HPDE6-E6E7 (cell line): ENCODE results near the gene RHBDL2.
"Not testable (repeated sequence)": the region's sequence is repeated elsewhere in the genome, so short reads cannot be mapped to it uniquely, and the experiment has no call there.

Source experiments
- DNase-seq: peaks from one replicate; pipeline ENCODE4 v3.0.0; 2011; ENCODE audit warnings: missing footprints; ENCODE audit errors: extremely low spot score

Gene RHBDL2

DNA sequence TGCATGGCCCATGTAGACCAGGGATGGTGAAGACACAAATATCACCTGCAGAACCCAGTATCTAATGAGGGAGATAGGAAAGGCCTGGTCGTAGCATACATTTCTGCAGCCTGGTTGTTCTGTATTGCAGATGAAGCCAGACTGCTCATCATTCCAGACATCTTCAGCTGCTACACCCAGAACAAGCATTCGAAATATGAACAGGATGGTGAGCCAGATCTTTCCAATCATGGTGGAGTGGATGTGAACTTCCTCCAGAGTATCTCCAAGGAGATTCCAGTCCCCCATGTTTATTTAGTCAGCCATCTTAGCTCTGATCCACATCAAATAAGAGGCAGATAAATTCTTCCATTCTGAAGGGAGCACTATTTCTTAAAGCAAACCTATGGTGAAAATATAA, 65.8 kb downstream of the RHBDL2 start:
- no peak for DNase-seq

DNA sequence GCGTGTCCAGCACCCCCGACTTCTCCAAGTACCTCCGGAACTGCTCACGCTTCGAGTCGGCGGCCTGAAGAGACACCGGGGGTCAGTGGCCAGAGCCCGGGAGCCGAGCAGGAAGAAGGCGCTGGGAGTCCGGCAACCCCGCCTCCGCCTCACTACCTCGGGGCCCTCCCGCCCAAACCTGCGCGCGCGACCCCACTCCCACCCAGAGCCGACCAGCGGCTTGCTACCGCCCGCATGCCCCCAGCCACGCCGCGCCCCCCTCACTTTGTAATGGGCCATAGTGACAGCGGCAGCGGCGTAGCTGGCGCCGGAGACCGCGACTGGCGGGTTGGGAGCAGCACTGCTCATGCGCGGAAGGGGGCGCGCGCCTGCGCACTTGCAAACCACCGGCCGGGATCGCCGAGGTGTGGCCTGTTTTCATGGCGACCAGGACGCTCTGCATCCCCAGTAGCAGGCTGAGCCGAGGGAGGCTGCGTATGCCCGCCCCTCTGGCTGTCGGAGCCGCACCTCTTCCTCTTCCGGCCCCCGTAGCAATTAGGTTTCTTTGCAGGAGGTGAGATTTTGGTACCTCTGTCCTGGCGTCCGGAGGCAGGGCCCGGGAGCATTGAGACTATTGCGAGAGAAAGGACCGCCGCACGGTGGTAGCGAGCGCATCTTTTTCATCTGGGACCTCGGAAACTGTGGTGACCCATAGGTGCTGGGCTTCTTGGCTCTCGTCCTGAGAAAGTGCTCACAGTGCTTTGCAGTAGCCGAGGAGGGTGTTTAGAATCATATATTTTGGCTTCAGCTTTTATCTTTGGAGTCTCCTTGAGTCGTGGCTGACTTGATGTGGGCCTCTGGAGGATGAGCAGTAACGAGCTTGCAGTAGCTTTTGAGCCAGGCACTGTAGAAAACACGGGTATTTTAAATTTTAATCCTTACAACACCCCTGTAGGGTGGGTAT, 68.3 kb downstream of the RHBDL2 start, which contains the start of gene MYCBP:
TSS of gene MYCBP (minus strand) at position 322 of the 943 bp plus-strand sequence. CDS start at position 279, 43 bp downstream.
- DNase-seq: peak; percentile 99

DNA sequence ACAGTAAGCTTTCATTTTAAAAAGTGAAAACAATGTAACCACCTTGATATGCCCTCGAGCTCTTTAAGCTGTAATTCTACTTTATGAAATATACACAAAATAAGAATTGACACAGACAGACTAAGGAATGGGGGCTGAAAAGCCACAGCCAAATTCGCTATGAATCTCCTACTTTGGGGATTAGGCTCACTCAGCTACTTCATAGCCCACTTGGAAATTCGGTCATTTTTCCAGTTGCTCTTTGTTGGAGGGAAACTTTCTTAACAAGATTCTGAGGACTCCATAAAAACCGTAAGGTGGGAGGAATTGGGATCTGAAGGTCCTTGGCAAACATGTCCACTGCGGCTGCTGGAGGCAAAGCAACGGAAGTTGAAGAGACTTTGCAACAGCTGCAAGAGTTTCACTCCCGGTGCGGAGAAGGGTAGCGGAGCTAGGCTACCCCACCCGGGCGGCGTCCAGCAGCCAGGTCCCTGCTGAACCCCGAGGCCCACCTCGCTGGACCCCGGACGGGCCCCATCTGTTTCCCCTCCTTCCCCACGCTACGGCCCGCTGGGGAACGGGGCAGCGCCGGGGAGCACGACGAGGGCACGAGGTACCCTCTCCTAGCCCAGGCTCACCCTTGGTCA, 69.1 kb downstream of the RHBDL2 start:
- DNase-seq: peak; percentile 23

DNA sequence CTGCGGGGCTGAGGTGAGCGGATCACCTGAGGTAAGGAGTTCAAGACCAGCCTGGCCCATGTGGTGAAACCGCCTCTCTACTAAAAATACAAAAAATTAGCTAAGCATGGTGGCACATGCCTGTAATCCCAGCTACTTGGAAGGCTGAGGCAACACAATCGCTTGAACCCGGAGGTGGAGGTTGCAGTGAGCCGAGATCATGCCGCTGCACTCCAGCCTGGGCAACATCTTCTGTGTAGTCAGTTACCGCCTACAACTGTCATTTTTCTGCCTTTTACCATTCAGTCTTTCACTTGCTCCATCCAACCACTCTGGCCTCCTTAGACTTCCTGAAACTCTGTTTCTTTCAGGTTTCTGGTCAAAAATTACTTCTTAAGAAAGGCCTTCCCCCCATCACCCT, 70.6 kb downstream of the RHBDL2 start:
- DNase-seq: no peak

DNA sequence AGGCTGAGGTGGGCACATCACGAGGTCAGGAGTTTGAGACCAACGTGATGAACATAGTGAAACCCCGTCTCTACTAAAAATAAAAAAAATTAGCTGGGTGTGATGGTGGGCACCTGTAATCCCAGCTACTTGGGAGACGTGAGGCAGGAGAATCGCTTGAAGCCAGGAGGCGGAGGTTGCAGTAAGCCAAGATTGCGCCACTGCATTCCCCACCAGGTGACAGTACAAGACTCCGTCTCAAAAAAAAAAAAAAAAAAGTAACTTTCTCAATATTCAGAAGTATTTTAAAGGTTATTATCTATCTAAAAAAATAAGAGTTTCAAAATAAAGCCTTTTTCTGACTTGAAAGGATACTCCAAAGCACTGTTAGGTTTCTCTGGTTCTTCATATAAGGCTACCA, 74.4 kb downstream of the RHBDL2 start:
- no peak for DNase-seq

DNA sequence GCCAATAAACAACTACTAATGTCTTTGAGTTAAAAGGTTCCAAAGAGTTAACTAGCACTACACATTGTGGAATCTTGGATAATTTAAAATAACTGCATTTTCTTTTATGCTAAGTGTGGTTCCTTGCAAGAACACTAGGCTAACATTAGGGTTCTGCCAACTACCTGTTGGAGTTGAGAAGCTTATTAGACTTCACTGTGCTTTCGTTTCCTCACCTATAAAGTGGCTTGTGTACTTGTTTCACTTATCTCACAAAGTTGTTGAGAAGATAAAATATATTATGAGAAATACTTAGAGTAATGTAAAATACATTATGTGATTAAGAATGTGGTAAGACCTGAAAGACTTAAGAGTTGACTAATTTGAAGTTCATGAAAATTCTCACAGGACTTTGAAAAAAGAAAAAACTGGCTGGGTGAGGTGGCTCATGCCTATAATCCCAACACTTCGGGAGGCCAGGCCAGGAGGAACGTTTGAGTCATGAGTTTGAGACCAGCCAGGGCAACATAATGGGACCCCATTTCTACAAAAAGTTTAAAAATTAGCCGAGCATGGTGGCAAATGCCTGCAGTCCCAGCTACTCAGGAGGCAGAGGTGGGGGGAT, 76.4 kb downstream of the RHBDL2 start:
- DNase-seq: no peak

DNA sequence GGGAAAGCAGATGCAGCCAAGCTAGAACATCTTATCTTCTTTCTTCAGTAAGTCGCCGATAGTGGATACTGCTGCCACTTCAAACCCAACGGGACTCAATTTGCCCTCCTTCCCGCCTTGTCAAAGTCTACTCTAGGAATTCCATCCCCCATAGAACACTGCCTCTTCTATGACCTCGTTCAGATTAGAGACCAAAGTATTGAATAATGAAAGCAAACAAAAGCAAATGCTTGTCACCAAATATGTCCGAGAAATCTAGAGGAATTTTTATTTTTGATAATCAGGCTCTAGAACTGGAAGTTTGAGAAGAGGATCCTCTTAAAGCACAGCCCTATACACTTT, 81.2 kb downstream of the RHBDL2 start:
- DNase-seq: no peak

DNA sequence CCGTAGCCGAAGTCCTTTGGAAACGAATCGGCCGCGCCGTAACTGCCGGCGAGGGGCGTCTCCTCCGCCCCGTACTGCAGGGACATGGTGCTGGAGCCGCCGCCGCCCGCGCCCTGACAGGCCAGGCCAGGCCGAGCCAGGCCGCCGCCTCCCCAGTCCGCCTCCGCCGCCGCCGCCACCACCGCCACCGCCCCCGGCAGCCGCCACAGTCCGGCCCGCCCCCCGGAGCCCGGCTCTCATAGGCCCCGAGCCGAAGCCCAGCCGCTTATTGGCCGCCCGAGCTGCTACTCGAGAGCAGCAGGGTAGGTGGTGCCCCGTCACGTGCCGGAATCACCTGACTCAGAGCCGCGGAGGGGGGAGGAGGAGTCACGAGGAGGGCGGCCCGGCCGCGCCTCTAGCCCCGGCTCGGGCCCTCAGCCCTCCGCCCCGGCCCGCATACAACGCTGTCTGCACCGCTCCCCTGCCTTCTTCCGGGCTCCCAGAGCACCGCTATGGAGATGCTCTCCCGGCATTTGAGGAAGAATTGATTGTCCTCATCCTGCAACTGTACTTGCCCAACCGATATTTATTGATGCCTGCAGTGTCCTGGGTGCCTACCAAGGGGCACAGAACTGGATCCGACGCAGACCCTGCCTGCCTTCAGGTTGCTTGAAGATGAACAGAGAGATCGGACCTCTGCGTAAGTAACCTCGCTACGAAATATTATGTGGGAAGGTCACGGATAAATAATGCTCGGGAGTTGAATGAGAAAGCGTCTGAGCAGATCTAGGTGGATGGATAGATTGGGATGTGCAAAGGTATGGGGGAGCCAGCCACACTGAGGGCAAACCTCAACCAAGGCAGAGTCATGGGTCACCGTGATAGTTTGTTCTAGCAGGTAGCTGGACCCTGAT, 81.8 kb downstream of the RHBDL2 start, which contains the start of gene RRAGC:
TSS of gene RRAGC (minus strand) at position 212 of the 893 bp plus-strand sequence. CDS start at position 86, 126 bp downstream.
- DNase-seq: peak; percentile 100

DNA sequence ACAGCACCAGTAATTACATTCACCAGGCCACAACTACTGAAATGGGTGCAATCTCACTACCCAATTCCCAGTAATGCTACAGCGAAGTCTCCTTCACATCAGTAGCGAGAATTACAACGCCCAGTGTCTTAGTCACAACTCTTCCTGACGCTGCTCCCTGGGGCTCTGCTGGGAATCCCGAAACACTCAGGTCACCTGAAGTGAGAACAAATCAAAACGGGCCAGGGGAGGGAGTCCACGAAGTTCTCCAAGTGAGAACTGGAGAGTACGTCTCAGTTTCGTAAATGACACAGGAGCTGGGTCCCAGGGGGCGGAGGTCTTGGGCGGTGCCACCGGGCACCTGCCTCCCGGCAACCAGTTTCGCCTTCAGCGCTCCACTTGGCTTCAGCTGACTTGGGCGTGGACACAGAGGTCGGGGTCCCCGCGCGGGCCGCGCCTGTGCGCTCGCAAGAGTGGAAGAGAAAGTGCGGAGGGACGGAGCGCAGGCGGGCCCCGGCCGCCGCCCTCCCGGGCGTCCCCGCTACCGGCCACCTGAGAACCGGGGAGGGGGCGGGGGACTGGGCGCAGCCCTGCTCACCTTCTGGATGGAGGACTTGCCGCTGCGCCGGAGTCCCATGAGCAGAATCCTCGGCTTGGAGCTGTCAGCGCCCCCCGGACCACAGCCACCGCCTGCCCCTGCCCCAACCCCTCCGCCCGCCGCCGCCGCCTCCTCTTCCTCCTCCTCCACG, 82.6 kb downstream of the RHBDL2 start:
- DNase-seq: peak; percentile 75

DNA sequence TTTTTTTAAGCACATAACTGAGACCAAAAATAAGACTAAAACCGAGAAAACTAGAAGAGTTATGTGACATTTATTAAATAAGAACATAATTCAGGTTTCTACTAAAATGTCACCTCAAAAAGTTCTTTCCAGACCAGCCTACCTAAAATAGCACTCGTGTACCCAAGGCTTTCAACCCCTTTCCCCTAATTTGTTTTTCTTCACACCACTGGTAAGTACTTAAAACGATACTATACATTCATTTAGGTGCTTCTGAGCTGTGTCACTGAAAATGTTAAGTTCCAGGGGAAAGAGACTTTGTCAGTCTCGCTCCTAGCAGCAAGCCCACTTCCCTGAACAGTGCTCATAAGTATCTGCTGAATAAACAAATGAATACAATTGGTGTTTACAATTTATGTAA, 88.8 kb downstream of the RHBDL2 start:
- DNase-seq: no peak

DNA sequence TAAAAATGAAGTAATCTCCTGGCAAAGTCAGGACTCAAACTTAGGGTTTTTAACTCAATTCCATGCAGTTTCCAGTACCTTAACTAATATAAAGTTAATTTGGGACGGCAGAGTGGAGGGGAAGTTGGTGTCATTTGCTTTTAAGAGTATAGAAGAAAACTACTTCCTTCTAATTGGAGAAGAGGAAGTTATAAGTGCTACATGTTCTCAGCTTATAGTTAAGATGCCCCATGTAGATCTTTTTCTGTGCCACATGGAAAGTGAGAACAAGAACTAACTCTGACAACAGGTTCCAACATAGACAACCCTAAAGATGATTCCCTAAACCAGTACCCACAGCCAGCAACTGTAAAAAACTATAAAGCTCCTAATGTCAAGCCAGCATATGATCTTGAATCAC, 93.6 kb downstream of the RHBDL2 start:
- DNase-seq: no peak

DNA sequence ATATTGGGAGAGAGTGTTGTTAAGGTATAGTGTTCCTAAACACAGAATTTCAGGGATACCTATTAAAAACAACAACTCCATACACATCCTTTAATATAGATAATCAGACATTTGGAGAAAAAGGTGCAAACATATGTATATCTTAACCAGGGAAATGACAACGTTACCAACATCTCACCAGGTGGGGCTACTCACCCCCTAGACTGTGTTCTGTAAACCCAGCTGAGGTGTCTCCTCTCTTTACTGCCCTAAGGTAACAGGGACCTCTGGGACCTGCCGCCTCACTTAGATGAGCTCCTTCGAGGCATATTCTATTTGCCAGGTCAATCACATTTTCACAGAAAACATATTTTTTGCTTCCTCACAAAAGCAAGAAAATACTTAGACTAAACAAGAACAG, 95.4 kb downstream of the RHBDL2 start:
- no peak for DNase-seq

DNA sequence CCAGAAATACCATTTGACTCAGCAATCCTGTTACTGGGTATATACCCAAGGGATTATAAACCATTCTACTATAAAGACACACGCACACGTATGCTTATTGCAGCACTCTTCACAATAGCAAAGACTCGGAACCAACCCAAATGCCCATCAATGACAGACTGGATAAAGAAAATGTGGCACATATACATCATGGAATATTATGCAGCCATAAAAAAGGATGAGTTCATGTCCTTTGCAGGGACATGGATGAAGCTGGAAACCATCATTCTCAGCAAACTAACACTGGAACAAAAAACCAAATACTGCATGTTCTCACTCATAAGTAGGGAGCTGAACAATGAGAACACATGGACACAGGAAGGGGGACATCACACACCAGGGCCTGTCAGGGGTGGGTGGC, 96.5 kb downstream of the RHBDL2 start:
- not testable (repeated sequence) for DNase-seq

DNA sequence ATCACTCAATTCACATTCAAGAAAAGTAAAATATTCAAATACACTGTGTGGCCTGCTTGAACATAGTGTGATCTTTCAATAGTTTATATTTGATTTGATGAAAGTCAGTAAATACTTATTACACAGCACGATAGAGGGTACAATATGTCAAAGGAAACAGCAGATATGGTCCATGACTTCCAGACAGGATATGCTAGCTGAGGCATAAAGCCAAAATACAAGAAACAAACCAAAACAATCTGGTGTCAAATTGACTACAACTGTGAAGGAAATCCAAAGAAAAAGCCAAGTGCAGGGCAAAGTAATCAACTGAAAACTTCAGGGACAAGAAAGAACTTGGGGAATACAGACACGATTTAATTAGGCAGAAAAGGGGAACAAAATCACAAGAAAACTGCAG, 101.3 kb downstream of the RHBDL2 start:
- DNase-seq: no peak

DNA sequence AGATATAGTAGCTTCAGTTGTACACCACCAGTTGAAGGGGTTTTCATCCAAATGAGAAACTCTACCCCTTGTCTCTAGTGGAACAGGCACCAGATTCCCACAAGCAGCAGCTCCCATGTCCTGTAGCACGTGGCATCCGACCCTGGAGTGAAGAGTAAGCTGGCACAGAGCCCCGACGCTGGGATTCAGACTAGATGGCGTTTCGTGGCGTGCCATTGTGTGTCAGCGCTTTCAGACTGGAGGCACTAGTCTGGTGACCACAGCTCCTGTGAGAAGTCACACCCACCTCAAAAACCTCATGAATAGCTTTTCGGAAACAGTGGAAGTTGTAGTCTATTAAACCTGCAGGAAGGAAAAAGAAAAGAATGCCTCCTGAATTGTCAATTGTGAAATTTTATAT, 102.3 kb downstream of the RHBDL2 start:
- no peak for DNase-seq

DNA sequence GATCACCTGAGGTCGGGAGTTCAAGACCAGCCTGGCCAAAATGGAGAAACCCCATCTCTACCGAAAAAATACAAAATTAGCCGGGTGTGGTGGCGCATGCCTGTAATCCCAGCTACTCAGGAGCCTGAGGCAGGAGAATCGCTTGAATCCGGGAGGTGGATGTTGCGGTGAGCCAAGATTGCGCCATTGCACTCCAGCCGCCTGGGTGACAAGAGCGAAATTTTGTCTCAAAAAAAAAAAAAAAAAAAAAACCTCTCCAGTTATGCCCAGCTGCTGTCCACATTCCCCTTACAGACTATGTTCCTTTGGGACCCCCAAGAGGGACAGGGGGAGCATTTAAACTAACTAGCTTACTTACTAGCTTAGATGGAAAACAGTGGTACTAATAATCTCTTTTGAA, 105.3 kb downstream of the RHBDL2 start:
- DNase-seq: not testable (repeated sequence)
